CD14-positive monocyte (primary cell): ENCODE data around the gene PDLIM5. TPM values are rescaled to one million over a fixed set of nuclear protein-coding genes. Genes with fewer than 3 reads are reported as not detected.

Experiments
- DNase-seq, 3 donors: peaks; one replicate each; pipeline ENCODE4 v3.0.0-alpha.2; 2011 to 2022
- H2AFZ ChIP-seq: 2 replicates; pipeline ENCODE4 v1.6.0; 2012; ENCODE audit warnings: mild to moderate bottlenecking, low read depth, low read length, inconsistent platforms; ENCODE audit not compliant: insufficient read depth, poor library complexity, severe bottlenecking
- H3K27ac ChIP-seq, 2 donors: 1 replicate in 1 of 2; 2 replicates in 1 of 2; pipeline ENCODE4 v1.5.1; 2012 to 2013; ENCODE audit warnings: low read length in 2 of 2, control low read depth in 1 of 2, inconsistent platforms in 1 of 2, low read depth in 1 of 2, mild to moderate bottlenecking in 1 of 2
- H3K27me3 ChIP-seq, 2 donors: one replicate each; pipeline versions ENCODE4 v1.6.0 to v1.6.1; 2011 to 2013; ENCODE audit warnings: low read length in 2 of 2; ENCODE audit not compliant: control insufficient read depth in 2 of 2, insufficient read depth in 2 of 2
- H3K36me3 ChIP-seq, 2 donors: replicated peaks in 1 of 2; 1 replicate in 1 of 2; 2 replicates in 1 of 2; pipeline versions ENCODE4 v1.5.1 to v1.6.1; 2012 to 2013; ENCODE audit warnings: low read length in 2 of 2, control low read depth in 1 of 2, inconsistent platforms in 1 of 2, mild to moderate bottlenecking in 1 of 2; ENCODE audit not compliant: insufficient read depth in 2 of 2, control insufficient read depth in 1 of 2
- H3K4me1 ChIP-seq, 2 donors: 1 replicate in 1 of 2; 2 replicates in 1 of 2; pipeline versions ENCODE4 v1.5.1 to v1.6.1; 2012 to 2013; ENCODE audit warnings: low read length in 2 of 2, control low read depth in 1 of 2, inconsistent platforms in 1 of 2, mild to moderate bottlenecking in 1 of 2, moderate library complexity in 1 of 2; ENCODE audit not compliant: insufficient read depth in 2 of 2, control insufficient read depth in 1 of 2
- H3K4me2 ChIP-seq: replicated peaks from 2 replicates; pipeline ENCODE3; 2012; ENCODE audit warnings: low read length, moderate library complexity, mild to moderate bottlenecking; ENCODE audit not compliant: poor library complexity, severe bottlenecking; ENCODE audit errors: extremely low read depth
- H3K4me3 ChIP-seq, 3 experiments: fragments of 200-600 bp in 1 of 3; sonication (generic) in 1 of 3; replicated peaks in 1 of 3; 1 replicate in 2 of 3; 2 replicates in 1 of 3; pipeline ENCODE4 v1.5.1; 2011 to 2013; ENCODE audit warnings: low read length in 3 of 3, mild to moderate bottlenecking in 3 of 3, control low read depth in 2 of 3, low read depth in 2 of 3, inconsistent platforms in 1 of 3, moderate library complexity in 1 of 3
- H3K79me2 ChIP-seq: 2 replicates; pipeline ENCODE4 v1.6.0; 2012; ENCODE audit warnings: mild to moderate bottlenecking, control low read depth, inconsistent platforms, low read length, moderate library complexity; ENCODE audit not compliant: insufficient read depth
- H3K9ac ChIP-seq: 2 replicates; pipeline ENCODE4 v1.6.0; 2017; ENCODE audit warnings: low read length, mild to moderate bottlenecking; ENCODE audit not compliant: insufficient read depth, poor library complexity, severe bottlenecking
- H3K9me3 ChIP-seq, 2 donors: replicated peaks in 1 of 2; 1 replicate in 1 of 2; 2 replicates in 1 of 2; pipeline versions ENCODE4 v1.5.1 to v1.6.1; 2012 to 2013; ENCODE audit warnings: low read length in 2 of 2, control low read depth in 1 of 2; ENCODE audit not compliant: control insufficient read depth in 1 of 2, insufficient read depth in 1 of 2
- H4K20me1 ChIP-seq: 2 replicates; pipeline ENCODE4 v1.6.0; 2012; ENCODE audit warnings: mild to moderate bottlenecking, low read length, control low read depth, moderate library complexity; ENCODE audit not compliant: insufficient read depth
- H3K27ac Mint-ChIP-seq, 7 donors: one replicate each; pipeline ENCODE4 v1.8.0; 2020; ENCODE audit warnings: mild to moderate bottlenecking in 7 of 7, mixed read lengths in 7 of 7, moderate library complexity in 6 of 7, inconsistent platforms in 2 of 7
- H3K27me3 Mint-ChIP-seq, 3 donors: one replicate each; pipeline ENCODE4 v1.8.0; 2021 to 2022; ENCODE audit warnings: low read depth in 3 of 3, mild to moderate bottlenecking in 3 of 3, mixed read lengths in 3 of 3, moderate library complexity in 3 of 3, inconsistent platforms in 1 of 3
- H3K36me3 Mint-ChIP-seq, 2 donors: one replicate each; pipeline ENCODE4 v1.8.0; 2020; ENCODE audit warnings: mixed read lengths in 2 of 2, inconsistent platforms in 1 of 2, mild to moderate bottlenecking in 1 of 2
- H3K4me1 Mint-ChIP-seq: one replicate; pipeline ENCODE4 v1.8.0; 2020; ENCODE audit warnings: mild to moderate bottlenecking, mixed read lengths
- H3K4me3 Mint-ChIP-seq, 2 donors: one replicate each; pipeline ENCODE4 v1.8.0; 2020; ENCODE audit warnings: mild to moderate bottlenecking in 2 of 2, mixed read lengths in 2 of 2, moderate library complexity in 1 of 2
- H3K9me3 Mint-ChIP-seq, 7 donors: one replicate each; pipeline ENCODE4 v1.8.0; 2020 to 2022; ENCODE audit warnings: mixed read lengths in 7 of 7, mild to moderate bottlenecking in 6 of 7, moderate library complexity in 6 of 7, inconsistent platforms in 2 of 7
- WGBS: methylation state at CpG from one replicate; pipeline ENCODE4 v1.1.5; 2013; ENCODE audit warnings: missing lambda C conversion rate; ENCODE audit not compliant: insufficient coverage; 5-methylcytosine and 5-hydroxymethylcytosine counted together
- intact Hi-C, 2 donors: fragments of 100-400 bp; cut with micrococcal nuclease; formaldehyde crosslinking; loops; one replicate each; pipeline versions ENCODE4 v1.15.0 to v1.15.1; 2023
- polyA plus RNA-seq, 3 donors: library from polyadenylated mRNA; depleted of rRNA in 1 of 3; unstranded in 2 of 3; stranded (reverse) in 1 of 3; fragments of 300-500 nt in 2 of 3; fragments of >200 nt in 1 of 3; fragmentation: Illumina TruSeq in 2 of 3; gene quantifications; 1 replicate in 2 of 3; 2 replicates in 1 of 3; pipeline ENCODE4 v1.2.3, GENCODE V29; 2012 to 2021
- TF ChIP-seq, protein P1 (sequence below): fragments of 200-600 bp; IDR thresholded peaks from one replicate; pipeline ENCODE4 v1.8.0; 2022; ENCODE audit warnings: antibody characterized with exemption, mild to moderate bottlenecking

The PDLIM5 gene
- polyA plus RNA-seq, 3 donors, result 75.3 to 105 (median 80.9) TPM

DNA sequence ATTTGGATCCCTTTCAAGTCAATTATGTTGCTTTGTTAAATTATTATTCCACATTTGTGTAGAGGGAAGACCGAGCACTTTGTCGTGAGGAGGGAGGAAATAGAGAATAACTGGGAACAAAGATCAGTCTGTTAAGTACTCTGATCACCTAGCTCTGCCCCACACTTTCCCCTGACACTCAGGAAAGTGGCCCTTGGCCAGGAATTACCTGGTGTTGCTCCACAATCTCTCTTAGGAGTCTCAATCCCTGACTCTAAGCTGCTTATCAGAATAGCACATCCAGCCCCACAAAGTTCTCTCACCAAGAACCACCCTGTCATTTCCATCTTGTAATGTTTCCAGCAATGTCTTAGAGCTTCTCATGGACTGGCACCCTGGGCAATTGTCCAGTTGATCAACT, 222.2 kb downstream of the PDLIM5 start:
- H3K9me3 Mint-ChIP-seq, result peaks cover 0 to 2% (median 0%) of the 10 kb centered on the region in 7 donors
- no peak overlapping the region for H3K27ac Mint-ChIP-seq
- Histone ChIP-seq H3K4me3 (no peak overlapping the region), H4K20me1 (no peaks in the 10 kb centered on the region), H3K27ac (no peak overlapping the region), H3K79me2 (no peaks in the 10 kb centered on the region), H3K9ac (no peak overlapping the region), H3K27me3 (no peaks in the 10 kb centered on the region), H3K36me3 (no peaks in the 10 kb centered on the region), H3K9me3 (no peaks in the 10 kb centered on the region), H3K4me2 (no peak overlapping the region), H2AFZ (no peak overlapping the region), H3K4me1 (no peaks in the 10 kb centered on the region)
- WGBS, result no CpG with 5 or more reads among the region's 2 CpGs
- H3K27me3 Mint-ChIP-seq, result peaks cover 0 to 2% (median 0%) of the 10 kb centered on the region in 3 donors
- no peak overlapping the region for H3K4me3 Mint-ChIP-seq
- peaks cover 4 to 5% of the 10 kb centered on the region in 2 donors for H3K36me3 Mint-ChIP-seq
- no peaks in the 10 kb centered on the region for H3K4me1 Mint-ChIP-seq
- intact Hi-C loops, result no loop called here
- no peak for DNase-seq
- TF ChIP-seq, protein P1, sequence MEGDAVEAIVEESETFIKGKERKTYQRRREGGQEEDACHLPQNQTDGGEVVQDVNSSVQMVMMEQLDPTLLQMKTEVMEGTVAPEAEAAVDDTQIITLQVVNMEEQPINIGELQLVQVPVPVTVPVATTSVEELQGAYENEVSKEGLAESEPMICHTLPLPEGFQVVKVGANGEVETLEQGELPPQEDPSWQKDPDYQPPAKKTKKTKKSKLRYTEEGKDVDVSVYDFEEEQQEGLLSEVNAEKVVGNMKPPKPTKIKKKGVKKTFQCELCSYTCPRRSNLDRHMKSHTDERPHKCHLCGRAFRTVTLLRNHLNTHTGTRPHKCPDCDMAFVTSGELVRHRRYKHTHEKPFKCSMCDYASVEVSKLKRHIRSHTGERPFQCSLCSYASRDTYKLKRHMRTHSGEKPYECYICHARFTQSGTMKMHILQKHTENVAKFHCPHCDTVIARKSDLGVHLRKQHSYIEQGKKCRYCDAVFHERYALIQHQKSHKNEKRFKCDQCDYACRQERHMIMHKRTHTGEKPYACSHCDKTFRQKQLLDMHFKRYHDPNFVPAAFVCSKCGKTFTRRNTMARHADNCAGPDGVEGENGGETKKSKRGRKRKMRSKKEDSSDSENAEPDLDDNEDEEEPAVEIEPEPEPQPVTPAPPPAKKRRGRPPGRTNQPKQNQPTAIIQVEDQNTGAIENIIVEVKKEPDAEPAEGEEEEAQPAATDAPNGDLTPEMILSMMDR, result no peak

DNA sequence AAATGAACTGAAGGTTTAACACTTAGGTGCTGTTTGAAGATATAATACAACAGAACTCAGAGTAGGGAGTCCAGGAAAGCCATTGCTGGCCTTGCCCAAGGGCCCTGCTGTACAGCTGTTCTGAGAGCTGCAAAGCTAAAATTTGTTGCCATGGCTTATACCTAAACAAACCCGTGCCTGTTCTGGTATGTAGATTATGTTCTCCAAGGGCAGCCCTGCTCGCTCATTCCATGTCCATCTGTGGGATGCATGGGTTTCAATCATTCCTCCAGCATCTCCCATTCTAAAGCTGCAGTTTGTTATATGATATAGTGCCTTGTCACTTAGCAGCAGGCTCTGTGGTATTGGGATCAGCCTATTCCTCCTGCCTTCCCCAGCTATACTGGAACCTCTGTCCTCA, 225.2 kb downstream of the PDLIM5 start:
- WGBS, result no CpG with 5 or more reads among the region's 2 CpGs
- Histone ChIP-seq H3K27me3 (no peaks in the 10 kb centered on the region), H3K9me3 (peaks cover 0 to 3% of the 10 kb centered on the region in 2 donors), H3K36me3 (no peaks in the 10 kb centered on the region), H3K79me2 (no peaks in the 10 kb centered on the region), H3K4me2 (no peak overlapping the region), H3K9ac (no peak overlapping the region), H3K4me1 (no peaks in the 10 kb centered on the region), H3K27ac (no peak overlapping the region), H2AFZ (no peak overlapping the region), H4K20me1 (no peaks in the 10 kb centered on the region), H3K4me3 (no peak overlapping the region)
- no peak overlapping the region for H3K27ac Mint-ChIP-seq
- H3K36me3 Mint-ChIP-seq, result no peaks in the 10 kb centered on the region
- intact Hi-C loops, result no loop called here
- no peaks in the 10 kb centered on the region for H3K4me1 Mint-ChIP-seq
- no peak for DNase-seq
- peaks cover 0 to 8% (median 2%) of the 10 kb centered on the region in 7 donors for H3K9me3 Mint-ChIP-seq
- H3K4me3 Mint-ChIP-seq, result no peak overlapping the region
- TF ChIP-seq, protein P1, result no peak
- peaks cover 0 to 2% (median 0%) of the 10 kb centered on the region in 3 donors for H3K27me3 Mint-ChIP-seq
